ENCODE results near the gene AQP6.

Gene AQP6

DNA sequence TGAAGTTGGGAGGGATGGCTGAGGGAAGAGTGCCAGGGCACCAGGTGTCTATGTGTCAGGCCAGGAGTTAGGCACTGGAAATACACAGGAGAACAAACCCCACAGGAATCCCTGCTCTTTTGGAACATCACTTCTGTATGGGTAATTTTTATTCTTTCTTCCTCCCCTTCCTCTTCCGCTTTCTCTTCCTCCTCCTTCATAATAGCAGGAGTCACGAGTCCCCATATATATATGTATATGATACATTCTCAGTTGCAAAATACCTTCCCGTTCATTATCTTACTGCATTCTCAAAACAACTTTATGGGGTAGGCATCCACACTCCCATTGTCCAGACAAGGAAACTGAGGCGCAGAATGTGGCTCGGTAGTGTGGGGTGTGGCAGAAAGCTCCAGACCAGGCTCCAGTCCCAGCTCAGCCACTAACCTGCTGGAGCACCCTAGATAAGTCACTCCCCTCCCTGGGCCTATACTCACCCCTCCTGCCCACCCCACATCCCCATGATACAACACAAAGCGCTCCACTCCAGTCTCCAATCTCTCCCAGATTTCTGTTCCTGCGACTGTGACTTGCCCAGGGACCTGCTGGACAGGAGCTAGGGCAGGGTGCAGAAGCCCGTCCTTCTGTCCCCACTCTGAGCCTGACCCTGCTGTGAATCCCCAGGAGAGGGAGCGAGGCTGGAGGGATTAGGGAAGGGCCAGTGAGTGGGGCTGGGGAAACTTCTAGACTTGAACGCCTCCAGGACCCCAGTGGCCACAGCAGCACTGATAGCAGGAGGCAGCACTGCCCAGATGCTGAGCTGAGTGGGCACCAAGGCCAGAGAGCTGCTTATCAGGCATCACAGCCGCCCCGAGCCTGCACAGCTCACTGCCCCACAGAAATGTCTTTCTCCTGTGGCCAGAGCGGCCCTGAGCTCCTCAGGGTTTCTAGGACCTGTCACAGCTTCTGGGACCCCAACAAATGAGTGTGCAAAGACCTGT lies 23.6 kb upstream of the AQP6 start:
- H3K4me3 ChIP-seq (ENCODE audit: low read length) = no peak overlapping the region
- no peak for DNase-seq (ENCODE audit: low read depth)
- TF ChIP-seq, protein P1, sequence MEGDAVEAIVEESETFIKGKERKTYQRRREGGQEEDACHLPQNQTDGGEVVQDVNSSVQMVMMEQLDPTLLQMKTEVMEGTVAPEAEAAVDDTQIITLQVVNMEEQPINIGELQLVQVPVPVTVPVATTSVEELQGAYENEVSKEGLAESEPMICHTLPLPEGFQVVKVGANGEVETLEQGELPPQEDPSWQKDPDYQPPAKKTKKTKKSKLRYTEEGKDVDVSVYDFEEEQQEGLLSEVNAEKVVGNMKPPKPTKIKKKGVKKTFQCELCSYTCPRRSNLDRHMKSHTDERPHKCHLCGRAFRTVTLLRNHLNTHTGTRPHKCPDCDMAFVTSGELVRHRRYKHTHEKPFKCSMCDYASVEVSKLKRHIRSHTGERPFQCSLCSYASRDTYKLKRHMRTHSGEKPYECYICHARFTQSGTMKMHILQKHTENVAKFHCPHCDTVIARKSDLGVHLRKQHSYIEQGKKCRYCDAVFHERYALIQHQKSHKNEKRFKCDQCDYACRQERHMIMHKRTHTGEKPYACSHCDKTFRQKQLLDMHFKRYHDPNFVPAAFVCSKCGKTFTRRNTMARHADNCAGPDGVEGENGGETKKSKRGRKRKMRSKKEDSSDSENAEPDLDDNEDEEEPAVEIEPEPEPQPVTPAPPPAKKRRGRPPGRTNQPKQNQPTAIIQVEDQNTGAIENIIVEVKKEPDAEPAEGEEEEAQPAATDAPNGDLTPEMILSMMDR (conservative IDR thresholded peaks at IDR 0.05; ENCODE audit: low read depth, low read length) = no peak

GRCh38 chr12:49949866-49950265 lies 22.9 kb upstream of the AQP6 start:
- no peak for DNase-seq (ENCODE audit: low read depth)
- TF ChIP-seq, protein P1 (conservative IDR thresholded peaks at IDR 0.05; ENCODE audit: low read depth, low read length) = no peak

DNA sequence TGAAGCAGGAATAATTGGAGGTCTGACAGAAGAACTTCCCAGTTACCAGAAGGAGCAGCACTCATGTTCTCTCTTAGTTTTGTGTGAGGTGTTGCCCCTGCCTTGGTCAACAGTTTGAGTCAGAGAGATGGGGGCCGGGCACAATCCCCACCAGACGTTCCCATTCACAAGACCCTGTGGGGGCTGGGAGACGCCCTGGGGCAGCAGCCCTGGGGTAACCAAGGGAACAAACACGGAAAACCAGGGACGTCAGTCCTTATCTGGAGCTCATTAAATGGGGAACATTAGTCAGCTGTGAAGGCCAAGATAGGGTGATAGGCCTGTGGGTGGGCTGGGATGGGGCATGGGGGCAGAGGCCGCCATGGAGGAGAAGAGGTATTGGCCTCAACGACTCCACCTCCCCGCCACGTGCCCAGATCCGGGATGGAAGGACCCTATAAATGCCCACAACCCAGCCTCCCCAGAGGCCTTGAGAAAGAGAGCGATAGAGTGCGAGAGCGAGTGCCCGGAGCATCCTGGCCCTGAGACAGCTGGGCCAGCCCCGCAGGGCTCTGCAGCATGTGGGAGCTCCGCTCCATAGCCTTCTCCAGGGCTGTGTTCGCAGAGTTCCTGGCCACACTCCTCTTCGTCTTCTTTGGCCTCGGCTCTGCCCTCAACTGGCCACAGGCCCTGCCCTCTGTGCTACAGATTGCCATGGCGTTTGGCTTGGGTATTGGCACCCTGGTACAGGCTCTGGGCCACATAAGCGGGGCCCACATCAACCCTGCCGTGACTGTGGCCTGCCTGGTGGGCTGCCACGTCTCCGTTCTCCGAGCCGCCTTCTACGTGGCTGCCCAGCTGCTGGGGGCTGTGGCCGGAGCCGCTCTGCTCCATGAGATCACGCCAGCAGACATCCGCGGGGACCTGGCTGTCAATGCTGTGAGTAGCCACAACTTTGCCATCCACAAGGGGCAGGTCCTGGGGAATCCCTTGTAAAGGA lies 22.2 kb upstream of the AQP6 start, which contains the start of gene AQP2:
AQP2 (plus strand) TSS at position 465 of the 979 bp plus-strand sequence; CDS start at position 559, 94 bp downstream.
- TF ChIP-seq, protein P1 (conservative IDR thresholded peaks at IDR 0.05; ENCODE audit: low read depth, low read length) = no peak
- DNase-seq (ENCODE audit: low read depth) = no peak
- no peak within 1 kb of the TSS for H3K4me3 ChIP-seq (ENCODE audit: low read length)

More at GRCh38 chr12:49949866-49950265, 22.9 kb upstream of the AQP6 start:
- no peak overlapping the region for H3K4me3 ChIP-seq (ENCODE audit: low read length)

DNA sequence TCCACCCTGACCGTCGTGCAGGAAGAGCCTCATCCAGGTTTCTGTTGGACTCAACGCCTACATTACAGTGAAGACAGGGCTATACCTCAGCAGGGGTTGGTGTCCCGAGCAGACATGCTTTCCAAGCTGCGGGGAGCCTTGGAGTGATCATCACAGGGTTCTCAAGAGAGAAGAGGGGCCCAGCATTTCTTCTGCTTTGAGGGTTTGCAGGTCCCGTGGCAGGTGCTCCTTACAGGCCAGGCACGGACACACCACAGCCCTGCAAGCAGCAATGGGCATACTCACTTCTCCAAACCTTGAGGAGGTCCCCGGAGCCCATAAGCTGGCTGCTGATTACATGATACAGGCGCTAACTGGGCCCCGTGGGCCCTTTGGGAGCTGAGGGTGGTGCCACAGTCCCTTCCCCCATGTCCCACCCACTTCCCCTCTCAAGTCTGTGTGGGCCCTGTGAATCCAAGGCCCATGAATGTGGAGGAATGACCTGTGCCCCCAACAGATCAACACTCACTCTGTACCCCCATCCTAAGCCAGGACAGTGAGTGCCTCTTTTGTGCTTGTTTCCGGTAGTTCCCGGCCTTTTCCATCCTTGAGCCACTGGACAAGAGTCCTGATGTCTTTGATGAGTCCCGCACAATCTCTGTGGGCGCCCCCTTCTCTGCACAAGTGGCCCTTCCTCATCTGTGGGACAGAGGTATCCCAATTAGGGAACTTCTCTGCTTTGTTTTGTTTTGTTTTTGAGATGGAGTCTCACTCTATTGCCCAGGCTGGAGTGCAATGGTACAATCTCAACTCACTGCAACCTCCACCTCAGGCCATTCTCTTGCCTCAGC lies 21.1 kb upstream of the AQP6 start:
- H3K4me3 ChIP-seq (ENCODE audit: low read length) = no peak overlapping the region
- TF ChIP-seq, protein P1 (conservative IDR thresholded peaks at IDR 0.05; ENCODE audit: low read depth, low read length) = no peak
- DNase-seq (ENCODE audit: low read depth) = no peak

DNA sequence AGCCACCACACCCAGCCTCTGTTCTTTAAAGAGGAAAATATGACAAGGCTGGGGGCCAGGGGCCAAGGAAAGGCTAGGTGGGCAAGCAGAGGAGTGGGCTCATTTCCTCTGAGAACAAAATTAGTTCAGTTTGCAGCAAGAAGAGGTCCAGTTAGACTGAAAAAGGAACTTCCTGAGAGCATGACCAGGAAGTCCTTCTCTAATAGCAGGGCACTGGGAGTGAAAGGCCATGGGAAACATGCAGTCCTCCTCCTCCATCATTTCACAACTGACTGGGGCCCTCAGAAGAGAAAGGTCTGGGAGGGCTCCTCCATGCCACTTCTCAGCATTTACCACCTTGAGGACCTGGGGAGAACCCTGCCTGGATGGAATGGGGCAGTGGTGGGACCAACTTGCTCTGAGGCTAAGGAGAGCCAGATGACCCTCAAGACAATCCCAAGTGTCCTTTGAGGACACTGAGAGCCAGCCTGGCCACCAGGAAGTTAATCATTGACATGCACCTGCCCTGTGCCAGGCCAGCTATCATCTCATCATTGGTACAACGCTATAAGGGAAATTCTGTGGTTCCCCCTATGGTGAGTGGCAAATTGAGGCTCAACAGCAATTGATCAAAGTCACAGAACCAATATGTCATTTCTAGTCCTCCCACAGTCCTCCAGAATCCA lies 20.2 kb upstream of the AQP6 start:
- H3K4me3 ChIP-seq (ENCODE audit: low read length) = no peak overlapping the region
- TF ChIP-seq, protein P1 (conservative IDR thresholded peaks at IDR 0.05; ENCODE audit: low read depth, low read length) = no peak
- DNase-seq (ENCODE audit: low read depth) = no peak

DNA sequence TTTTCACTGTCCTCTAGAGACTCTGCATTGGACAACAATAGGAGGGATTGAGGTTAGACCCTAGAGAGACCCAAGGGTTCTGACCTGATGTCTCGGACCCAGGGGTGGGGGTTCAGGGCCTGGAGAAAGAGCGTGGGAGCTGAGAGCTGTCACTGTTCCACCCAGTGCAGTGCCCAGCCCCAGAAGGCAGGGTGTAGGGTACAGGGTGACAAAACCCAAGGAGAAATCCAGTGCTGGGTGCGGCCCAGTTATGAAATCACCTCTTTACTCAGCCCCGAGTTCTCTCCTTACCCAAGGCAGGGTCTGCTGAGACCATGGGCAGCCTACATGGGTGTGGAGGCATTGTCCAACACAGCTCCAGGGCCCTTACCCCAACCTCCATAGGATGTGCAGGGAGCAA lies 19.6 kb upstream of the AQP6 start:
- H3K4me3 ChIP-seq (ENCODE audit: low read length) = no peak overlapping the region
- DNase-seq (ENCODE audit: low read depth) = no peak
- TF ChIP-seq, protein P1 (conservative IDR thresholded peaks at IDR 0.05; ENCODE audit: low read depth, low read length) = no peak
